Spleen (tissue), 7 donors: ENCODE results near the gene SLC36A3.

Source experiments
- CTCF ChIP-seq, 11 experiments: fragments of 200-600 bp in 7 of 11; fragments of 450-650 bp in 4 of 11; sonication (generic) in 4 of 11; IDR thresholded peaks in 8 of 11; conservative IDR thresholded peaks in 3 of 11; 1 replicate in 7 of 11; 2 replicates in 4 of 11; pipeline versions ENCODE4 v1.4.0 to v1.8.0; 2016 to 2021; ENCODE audit warnings: antibody characterized with exemption in 11 of 11, inconsistent platforms in 4 of 11, mild to moderate bottlenecking in 1 of 11
- POLR2A ChIP-seq, 3 donors: fragments of 450-650 bp; IDR thresholded peaks; one replicate each; pipeline ENCODE4 v1.5.1; 2017; ENCODE audit warnings: antibody characterized with exemption in 3 of 3, mild to moderate bottlenecking in 1 of 3
- donor health status: DM: no; HTN: no; CAD: no; lungs with moderate emphysema.
- donor health status: DM: no; HTN: no; CAD: no.
- donor health status: DM: no; HTN: no; CAD: no.

- TF ChIP-seq CTCF (IDR thresholded peaks at IDR 0.05 in 8 of 11, conservative IDR thresholded peaks at IDR 0.05 in 3 of 11), result no peak
- TF ChIP-seq POLR2A (IDR thresholded peaks at IDR 0.05), result no peak
Observed at GRCh38 chr5:151237685-151238084, 65.9 kb downstream of the SLC36A3 start.
